NCI-H1417 (cell line): Measurements from ENCODE around the gene C9.
"Not testable (repeated sequence)": the region's sequence is repeated elsewhere in the genome, so short reads cannot be mapped to it uniquely, and the experiment has no call there.

Experiments used
- DNase-seq, 3 experiments: peaks; one replicate each; lab custom pipeline; 2025; lab: John Stamatoyannopoulos, UW

The C9 gene

GRCh38 chr5:39364367-39364766 is at the start of gene C9:
Gene C9, minus strand, starts transcription at chr5:39364495. Its CDS starts 31 bp downstream, at chr5:39364464.
- no peak for DNase-seq

GRCh38 chr5:39413771-39414170 is 49.5 kb upstream of the C9 start:
- DNase-seq = no peak

- DNase-seq = no peak
Measured at GRCh38 chr5:39412721-39413394, 48.6 kb upstream of the C9 start.

- DNase-seq = no peak
Measured at GRCh38 chr5:39411985-39412384, 47.7 kb upstream of the C9 start.

GRCh38 chr5:39411061-39411460 is 46.8 kb upstream of the C9 start:
- no peak for DNase-seq

- DNase-seq = no peak
Measured at GRCh38 chr5:39409033-39409432, 44.7 kb upstream of the C9 start.

GRCh38 chr5:39405083-39405843 is 41.0 kb upstream of the C9 start:
- no peak for DNase-seq

- DNase-seq = not testable (repeated sequence)
Measured at GRCh38 chr5:39403761-39404160, 39.5 kb upstream of the C9 start.

GRCh38 chr5:39402140-39402539 is 37.8 kb upstream of the C9 start:
- DNase-seq = not testable (repeated sequence)

GRCh38 chr5:39400713-39401578 is 36.7 kb upstream of the C9 start:
- no peak for DNase-seq

GRCh38 chr5:39399135-39400036 is 35.1 kb upstream of the C9 start:
- no peak for DNase-seq

- DNase-seq = no peak
Measured at GRCh38 chr5:39396843-39397242, 32.5 kb upstream of the C9 start.

- DNase-seq = no peak
Measured at GRCh38 chr5:39395521-39395920, 31.2 kb upstream of the C9 start.

- DNase-seq = no peak
Measured at GRCh38 chr5:39394946-39395345, 30.7 kb upstream of the C9 start.

GRCh38 chr5:39390945-39391344 is 26.6 kb upstream of the C9 start:
- no peak for DNase-seq

GRCh38 chr5:39387293-39387692 is 23.0 kb upstream of the C9 start:
- DNase-seq = no peak

GRCh38 chr5:39384271-39384670 is 20.0 kb upstream of the C9 start:
- DNase-seq = no peak

GRCh38 chr5:39381376-39381775 is 17.1 kb upstream of the C9 start:
- no peak for DNase-seq

GRCh38 chr5:39379693-39380092 is 15.4 kb upstream of the C9 start:
- no peak for DNase-seq

GRCh38 chr5:39377613-39378012 is 13.3 kb upstream of the C9 start:
- DNase-seq = no peak

GRCh38 chr5:39376293-39376714 is 12.0 kb upstream of the C9 start:
- peak; percentile 25 to 72 (median 37) for DNase-seq

GRCh38 chr5:39373791-39374190 is 9.5 kb upstream of the C9 start:
- DNase-seq = no peak
